ELF-1 (cell line): Measurements from ENCODE around the gene FGGY.

Experiments used
- DNase-seq: peaks from one replicate; pipeline ENCODE4 v3.0.0-alpha.2; 2016; ENCODE audit warnings: low read depth, low spot score

The FGGY gene

DNA sequence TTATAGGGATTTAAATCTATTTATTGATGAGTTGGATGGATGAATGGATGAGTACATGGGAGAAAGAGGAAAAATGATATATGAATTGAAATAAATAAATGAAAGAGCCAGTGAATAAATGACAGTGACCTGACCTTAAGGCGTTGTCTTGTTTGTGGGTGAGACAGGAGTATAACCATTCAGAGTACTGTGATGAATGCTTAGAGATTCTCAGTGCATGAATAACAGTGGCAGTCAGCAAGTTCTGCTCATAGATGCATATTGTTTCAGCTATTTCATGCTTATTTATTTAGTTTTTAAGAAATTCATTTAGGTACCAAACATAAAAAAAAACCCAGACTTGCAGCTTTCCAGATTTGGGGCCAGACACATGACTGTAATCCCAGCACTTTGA, 116.4 kb downstream of the FGGY start:
- no peak for DNase-seq

DNA sequence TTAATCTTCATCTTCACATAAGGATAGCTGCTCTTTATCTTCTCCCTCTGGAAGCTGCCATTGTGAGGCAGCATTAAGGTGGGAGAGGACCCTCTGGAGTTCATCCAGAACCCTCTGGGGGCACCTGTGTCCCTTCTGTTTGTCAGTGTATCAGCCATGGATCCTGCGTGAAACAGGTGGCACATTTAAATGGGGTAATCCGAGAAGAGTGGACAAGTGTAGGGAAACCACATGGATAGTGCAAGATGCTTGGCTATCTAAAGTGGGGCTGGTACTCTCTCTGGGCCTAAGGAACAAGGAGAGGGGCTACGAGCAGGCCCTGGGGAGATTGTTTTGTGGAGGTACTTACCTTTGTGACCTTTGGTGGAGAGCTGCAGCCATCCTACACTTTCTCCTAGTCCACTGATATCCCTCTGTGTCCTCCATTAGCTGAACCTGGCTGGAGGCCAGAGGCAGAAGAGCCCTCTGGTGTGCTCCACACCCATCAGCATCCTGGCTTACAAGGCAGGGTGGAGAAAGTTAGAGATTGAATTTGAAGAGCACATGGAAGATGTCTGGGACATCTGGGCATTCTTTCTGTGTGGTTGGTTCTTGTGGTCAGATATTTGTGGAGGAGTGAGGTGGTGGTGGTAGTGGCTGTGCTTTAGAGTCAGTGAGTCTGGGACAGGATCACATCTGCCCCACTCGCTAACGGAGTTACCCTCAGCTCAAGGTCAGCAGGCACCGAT, 117.7 kb downstream of the FGGY start:
- DNase-seq, result no peak

DNA sequence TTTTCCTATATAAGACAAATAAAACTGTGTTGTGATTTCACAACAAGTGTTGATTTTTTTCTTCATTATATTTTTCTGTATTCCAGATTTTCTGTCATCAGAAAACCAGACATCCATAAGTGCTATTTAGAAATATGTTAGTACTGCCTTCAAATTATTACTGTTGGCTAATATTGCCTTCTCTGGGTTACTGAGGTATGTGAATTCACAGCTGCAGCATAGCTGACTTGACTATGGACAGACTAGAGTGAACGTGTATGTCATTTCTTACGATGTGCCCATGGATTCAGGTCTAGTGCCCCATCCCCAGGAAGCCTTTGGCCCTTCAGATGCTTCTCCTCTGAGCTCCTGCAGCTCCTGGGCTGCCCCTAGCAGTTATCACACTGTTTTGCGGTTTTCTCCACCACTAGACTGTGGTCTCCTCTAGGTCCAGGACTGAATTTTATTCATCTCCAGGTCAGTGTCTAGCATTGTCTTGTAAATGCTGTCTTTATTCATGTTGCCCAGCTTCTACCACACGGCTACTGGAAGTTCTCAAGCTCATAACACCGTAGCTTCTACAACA, 118.5 kb downstream of the FGGY start:
- no peak for DNase-seq

DNA sequence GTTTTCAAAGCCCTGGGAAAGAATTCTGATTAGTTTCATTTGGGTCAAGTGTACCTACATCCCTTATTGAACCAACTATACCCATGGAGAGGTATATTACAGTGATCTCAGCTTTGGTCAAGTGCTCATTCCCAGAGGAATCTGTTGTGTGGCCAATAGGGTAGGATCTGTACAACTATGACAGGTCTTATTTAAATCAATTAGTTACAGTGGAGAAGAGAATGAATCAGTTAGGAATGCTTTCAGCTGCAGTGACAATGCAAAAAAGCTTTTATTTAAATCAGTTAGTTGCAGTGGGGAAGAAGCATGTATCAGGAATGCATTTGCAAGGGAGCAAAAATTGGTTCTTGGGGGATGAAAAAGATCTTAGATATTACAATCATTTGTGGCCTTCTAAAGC, 119.0 kb downstream of the FGGY start:
- DNase-seq, result no peak

DNA sequence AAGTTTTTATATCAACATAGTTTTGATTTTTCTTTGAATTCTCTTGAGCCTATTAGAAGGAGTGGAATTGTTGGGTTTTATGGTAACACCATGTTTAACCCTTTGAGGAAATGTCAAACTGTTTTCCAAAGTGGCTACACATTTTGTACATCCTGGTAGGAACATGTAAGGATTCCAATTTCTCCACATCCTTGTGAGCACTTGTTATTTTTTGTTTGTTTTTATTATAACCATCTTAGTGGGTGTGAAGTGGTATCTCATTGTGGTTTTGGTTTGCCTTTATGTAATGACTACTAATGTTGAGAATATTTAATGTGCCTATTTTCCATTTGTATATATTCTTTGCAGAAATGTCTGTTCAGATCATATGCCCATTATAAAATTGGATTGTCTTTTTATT, 120.5 kb downstream of the FGGY start:
- DNase-seq, result no peak

DNA sequence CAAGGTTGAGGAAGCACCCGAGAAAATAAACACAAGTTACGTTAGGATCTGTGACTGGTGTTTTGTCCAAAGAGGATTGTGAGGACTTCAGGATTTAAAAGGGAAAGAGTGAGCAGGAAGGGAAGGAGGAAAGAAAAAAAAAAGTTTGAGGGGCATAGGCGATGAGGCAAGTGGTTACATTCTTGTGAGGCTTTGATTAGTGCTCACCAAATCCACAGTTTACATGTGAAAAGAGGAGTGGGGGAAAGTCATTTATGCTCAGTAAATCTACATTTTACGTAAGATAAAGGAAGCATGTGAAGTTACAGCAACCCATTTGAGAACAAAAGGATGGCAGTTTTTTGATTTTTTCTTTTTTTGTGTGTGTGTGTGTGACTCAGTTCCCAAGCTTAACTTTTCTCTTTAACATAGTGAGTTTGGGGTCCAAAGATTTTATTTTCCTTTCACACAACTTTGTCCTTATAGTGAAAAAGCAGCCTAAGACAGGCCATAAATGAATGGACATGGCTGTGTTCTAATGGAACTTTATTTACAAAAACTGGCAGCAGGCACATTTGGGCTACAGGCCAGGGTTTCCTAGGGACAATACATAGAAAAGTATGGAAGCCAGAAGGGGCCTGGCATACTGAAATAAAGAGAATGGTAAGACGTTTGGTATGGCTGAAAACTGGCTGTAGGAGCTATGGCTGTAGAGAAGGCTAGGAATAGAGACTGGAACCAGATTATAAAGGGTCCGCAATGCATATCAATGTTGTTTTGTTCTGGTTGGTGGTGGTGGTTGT, 121.7 kb downstream of the FGGY start:
- DNase-seq, result no peak

DNA sequence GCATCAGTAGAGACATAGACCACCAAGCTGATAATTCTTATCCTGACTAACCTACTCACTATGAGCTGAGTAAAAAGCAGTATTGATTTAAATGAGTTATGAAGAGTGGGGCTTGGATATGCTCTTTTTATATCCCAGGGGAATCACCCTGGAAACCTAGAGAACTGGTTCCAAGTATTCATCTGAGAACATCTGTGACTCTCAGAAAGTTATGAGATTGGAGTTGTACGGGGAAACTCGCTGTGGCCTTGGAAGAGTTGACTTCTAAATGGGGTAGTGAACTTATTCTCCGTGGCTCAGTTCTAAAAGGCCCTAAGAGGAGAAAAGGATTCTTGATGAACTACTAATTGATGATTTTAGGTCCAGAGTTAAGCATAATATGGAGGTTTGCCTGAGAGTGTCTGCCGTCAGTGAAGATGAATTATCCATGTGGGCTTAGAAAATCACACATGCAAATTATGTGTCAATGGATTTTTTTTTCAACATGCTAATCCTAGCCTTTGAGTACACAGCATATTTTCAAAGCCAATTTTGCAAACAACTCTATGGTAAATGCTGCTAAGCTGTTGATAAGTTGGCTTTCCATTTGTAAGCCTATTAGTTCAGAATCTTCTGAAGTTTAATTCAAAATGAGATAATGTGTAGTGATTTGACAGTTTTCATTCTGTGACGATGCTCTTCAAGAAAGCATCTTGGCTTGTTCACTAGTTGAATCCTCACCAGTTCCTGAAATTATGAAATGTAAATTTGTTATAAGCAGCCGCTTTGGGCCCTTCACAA, 122.7 kb downstream of the FGGY start:
- DNase-seq, result no peak

DNA sequence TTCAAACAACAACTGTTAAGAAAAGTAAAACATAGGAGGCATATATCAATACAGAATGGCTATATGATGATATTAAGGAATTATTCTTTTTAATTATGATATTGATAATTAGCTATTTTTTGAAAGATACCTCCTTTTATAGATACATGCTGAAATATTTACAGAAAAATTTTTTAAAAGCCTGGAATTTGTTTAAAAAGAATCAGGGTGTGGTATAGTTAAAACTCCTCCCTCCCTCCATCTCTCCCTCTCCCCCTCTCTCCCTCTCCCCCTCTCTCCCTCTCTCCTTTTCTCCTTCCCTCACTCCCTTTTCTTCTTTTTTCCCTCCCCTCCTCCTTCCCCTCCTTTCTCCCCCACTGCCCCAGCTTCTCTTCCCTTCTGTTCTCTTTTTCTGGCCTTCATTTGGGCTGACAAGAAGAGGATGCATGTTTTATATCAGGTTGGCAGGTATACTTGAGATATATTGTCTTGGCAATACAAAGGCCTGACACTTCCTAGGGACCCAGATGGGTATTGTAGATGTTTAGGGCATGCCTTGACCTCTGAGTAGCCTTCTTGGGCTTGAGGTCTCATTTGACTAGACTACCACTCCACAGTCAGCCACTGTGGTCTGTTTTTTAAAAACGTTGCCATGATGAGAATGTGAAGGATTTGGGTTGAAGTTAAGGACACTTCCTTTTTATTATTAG, 124.5 kb downstream of the FGGY start:
- DNase-seq, result no peak

DNA sequence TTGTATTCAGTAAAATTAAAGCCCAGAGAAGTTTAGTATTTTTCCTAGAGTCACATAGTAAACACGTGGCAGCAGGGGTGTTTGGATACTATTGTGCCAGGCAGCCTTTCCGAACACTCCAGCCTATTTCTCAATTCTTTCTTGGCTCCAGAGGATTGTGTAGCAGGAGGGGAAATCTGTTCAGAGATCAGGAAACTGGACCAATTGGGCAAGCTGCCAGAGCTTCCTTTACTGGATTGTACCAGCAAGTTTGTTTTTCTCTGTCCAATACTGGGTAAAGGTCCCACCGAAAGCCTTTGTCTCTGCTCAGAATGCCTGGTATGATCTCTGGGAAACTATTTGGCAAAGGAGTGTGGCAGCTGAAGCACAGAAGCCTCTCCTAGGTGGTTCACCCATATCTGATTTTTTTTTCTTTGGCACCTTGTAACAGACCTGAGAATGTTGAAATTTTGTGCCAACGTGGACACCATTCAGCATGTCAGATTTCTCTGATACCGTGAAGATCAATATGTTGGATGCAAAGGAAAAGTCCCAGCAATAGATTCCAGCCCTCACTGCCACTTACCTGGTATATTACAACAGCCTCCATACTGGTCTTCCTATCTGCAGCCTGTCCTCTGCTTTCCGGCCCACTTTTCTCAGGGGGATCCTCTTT, 126.2 kb downstream of the FGGY start:
- DNase-seq, result no peak

DNA sequence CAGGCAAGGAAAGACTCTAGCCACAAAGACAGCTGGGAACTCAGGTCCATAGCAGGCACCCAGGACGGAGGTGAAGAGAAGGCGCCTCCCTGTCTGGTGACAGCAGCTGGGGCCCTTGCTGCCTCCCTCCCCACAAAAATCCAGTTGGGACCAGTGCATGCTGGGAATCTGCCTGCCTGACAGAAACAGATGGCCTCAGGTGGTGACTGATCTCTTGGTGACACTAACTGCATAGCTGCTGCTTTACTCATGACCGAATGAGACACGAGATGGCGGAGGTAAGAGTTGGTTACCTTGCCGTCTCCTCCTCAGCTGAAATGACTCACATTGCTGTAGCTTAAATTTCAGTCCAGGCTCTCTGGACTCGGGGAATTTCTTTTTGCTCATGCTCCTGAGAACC, 130.3 kb downstream of the FGGY start:
- DNase-seq, result peak; percentile 30

DNA sequence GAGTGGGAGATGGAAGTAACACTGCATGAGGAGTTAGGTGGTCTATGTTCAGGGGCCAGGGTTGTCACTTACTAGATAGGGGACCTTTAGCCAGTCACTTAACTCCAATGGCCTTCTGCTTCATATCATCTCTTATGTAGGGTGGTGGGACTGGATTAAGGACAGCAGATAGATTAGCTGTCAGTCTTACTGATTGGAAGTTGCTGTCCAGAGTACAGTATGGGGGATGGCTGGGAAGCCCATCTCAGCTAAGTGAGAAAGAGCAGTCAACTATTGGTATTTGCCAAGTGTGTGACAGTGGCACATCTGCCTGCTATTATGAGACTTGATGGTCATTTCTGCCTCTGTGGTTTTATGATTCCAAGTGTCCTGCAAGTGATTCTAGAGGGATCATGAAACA, 130.9 kb downstream of the FGGY start:
- DNase-seq, result no peak

DNA sequence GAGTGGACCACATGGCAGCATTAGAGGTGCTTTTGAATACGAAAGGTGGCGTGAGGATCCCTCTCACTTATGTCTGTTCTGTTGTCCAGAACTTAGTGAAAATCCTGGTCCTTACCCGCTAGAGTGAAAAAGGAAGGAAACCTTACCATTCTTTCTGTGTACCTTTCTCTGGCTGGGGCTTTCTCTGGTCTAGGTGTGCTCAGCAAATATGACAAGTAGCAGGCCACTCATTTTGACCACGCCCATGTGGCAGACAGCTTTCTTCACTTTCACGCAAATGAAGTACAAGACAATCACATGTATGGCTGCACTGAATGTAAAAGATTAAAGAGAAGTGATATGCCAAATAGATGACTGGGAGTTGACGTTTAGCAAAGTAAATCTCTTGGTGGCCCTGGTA, 131.9 kb downstream of the FGGY start:
- no peak for DNase-seq

DNA sequence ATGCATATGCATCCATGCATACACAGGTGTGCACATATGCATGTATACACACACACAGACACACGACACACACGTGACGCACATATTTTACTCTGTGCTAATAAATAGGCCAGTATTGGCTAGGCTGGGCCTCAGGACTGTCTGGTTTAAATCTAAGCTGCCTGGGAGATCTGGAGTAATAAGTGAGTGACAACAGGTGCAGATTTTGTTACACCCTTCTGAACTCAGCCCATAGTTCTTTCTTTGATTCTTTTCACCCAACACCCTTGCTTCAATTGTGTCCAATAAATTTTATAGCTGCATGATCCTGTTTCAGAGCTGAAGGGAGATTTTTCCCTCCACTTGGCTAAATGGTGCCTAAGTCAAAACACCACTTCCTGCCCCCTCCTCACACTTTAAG, 132.8 kb downstream of the FGGY start:
- DNase-seq, result no peak

DNA sequence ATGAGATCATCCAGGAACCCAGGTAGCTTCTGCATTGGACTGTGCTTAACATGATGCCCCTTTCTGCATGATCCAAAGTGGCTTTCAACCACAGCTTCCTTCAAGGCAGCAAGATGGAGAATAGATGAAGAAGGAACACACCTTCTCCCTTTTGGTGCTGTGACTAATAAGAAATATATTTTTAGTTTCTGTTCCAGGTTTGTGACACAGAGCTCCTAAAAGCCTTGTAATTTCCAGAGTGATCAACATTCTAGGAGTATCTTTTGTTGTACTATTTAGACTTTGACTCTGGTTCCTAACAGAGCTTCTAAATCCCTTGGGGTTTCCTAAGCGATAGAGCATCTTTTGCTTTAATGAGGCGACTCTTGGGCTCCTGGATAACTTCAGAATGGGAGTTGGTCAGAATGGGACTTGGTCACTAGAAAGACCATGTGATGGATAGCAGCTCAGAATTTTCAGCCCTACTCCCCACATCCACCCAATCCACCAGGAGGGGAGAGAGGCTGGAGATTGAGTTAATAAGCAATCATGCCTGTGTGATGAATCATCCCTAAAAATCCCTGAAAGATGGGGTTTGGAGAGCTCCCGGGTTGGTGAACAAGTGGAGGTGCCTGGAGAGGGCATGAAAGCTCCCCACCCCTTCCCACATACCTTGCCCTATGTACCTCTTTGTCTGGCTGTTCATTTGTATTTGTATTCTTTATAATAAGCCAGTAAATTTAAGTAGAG, 134.8 kb downstream of the FGGY start:
- DNase-seq, result no peak

DNA sequence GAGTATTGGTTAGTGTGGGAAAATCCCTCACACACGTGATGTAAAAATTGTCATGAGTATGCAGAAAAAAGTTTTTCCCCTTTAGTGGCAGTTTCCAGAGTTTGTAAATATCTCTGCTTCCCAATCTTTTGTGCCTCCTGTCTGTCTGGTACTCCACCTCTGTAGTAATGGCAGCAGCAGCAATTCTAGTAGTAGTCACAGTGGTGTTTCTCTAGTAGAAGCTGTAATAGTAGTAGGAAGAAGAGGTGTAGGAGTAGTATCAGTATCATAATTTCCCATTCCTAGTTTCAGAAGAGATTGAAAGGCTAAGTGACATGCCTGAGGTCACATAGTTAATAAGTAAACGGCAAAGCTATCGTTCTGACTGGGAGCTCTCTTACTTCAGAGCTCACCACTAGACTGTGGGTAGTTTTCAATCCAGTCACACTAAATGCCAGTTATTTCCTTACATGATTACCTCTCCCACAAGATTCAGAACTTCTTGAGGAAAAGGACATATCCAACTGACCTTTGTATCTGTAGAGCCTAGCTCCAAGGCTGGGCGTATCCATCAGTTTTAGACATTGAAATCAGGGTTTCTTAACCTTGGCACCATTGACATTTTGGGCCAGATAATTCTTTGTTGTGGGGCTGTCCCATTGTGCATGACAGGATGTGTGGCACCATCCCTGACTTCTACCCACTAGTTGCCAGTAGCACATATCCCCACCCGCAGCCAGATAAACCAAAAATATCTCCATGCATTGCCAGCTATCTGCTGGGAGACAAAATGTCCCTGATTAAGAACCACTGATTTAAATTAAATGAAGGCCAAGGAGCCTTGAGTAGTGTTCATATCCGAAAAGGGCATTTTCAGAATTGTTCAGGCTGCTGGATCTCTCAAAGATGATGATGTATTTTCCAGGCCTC, 135.9 kb downstream of the FGGY start:
- DNase-seq, result no peak

DNA sequence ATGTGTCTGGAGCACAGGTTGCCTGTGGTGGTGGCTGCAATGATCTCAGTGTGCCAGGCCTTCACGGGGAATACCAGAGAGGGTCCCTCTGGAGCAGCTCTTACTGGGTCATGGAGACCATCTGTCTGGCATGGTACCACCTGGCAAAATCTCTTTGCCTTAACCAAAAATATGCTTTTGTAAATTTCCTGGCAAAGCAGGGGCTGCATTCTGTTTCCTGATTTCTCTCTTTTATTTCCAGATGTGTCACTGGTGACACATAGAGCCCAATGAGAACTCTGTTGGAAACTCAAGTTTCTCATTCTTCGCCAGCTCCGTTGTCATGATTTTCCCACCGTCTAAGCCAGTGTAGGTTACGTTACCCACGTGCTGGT, 136.5 kb downstream of the FGGY start:
- no peak for DNase-seq

DNA sequence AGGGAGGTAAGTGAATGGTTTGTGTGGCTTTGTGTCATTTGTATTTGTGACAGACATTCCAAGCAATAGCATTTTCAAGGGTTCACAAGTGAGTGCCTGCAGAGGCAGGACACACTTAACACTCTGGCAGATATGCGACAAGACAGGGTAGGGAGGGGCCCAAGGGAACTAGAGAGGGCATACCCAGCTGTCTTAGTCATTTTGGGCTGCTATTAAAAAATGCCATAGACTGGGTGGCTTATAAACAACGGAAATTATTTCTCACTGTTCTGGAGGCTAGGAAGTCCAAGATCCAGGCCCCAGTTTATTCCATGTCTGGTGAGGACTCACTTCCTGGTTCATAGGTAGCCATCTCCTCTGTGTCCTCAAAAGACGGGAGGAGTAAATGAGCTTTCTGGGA, 137.4 kb downstream of the FGGY start:
- no peak for DNase-seq

DNA sequence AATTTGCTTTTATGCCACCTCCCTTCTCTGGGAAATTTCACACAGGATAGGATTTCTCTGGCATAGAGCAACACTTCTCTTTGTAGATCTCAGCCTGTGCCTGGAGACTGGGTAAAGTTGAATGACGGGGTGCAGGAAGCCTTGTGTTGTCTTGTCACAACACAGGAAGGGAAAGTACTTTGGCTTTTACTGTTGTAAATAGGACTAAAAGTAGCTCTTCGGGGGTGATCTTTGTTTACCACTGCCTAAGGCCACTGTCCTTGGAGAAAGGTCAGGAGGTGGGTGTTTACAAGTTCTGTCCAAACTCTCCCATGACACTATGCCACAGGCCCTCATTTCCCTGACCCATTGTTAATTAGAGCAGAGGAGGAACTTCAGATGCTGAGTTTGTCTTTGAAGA, 139.7 kb downstream of the FGGY start:
- DNase-seq, result peak; percentile 78

DNA sequence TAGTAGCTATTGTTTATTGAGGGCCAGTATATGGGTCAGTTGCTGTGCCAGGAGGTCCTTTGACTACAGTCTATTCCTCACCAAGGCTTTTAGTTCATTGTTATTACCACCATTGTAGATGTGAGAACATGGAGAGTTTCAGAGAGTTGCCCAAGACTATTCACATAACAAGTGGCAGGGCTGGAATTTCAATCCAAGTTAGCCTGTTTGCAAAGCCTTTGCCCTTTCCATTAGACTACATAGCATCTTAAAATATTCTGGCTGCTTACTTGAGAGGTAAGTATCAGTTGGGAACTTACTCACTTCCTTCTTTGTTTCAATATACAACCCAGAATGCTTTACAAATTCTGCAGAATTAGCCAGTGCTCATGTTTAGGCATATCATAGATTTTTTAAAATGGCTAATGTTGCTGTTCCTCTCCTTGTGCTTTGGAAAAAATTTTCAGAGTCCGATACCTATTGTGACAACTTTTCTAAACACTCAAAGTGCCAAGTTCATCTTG, 141.2 kb downstream of the FGGY start:
- no peak for DNase-seq
